Colon (tissue), 2 donors: ENCODE data around the gene NAA60.
"Not testable (repeated sequence)": the region's sequence is repeated elsewhere in the genome, so short reads cannot be mapped to it uniquely, and the experiment has no call there.

Experiments
- FAIRE-seq: peaks from 2 replicates; lab custom pipeline; 2012; peaks lifted over from hg19 to GRCh38; lab: Jason Lieb, UNC
- donor health status: control.
- donor health status: control.

NAA60 gene

GRCh38 chr16:3484318-3485096, 41.0 kb downstream of the NAA60 start:
- FAIRE-seq = no peak

GRCh38 chr16:3485097-3485745, 41.7 kb downstream of the NAA60 start:
- FAIRE-seq = no peak

GRCh38 chr16:3485821-3486505, 42.5 kb downstream of the NAA60 start:
- no peak for FAIRE-seq

- FAIRE-seq = no peak
Observed at GRCh38 chr16:3486506-3487215, 43.2 kb downstream of the NAA60 start.

GRCh38 chr16:3487521-3488410, 44.3 kb downstream of the NAA60 start:
- no peak for FAIRE-seq

- FAIRE-seq = no peak
Observed at GRCh38 chr16:3488801-3489200, 45.3 kb downstream of the NAA60 start.

- no peak for FAIRE-seq
Observed at GRCh38 chr16:3490911-3491629, 47.6 kb downstream of the NAA60 start.

- no peak for FAIRE-seq
Observed at GRCh38 chr16:3492356-3492755, 48.9 kb downstream of the NAA60 start.

- no peak for FAIRE-seq
Observed at GRCh38 chr16:3494386-3494973, 51.0 kb downstream of the NAA60 start.

GRCh38 chr16:3495176-3495575, 51.7 kb downstream of the NAA60 start, which contains the start of gene C16orf90:
C16orf90 (minus strand) TSS chr16:3495489; CDS start chr16:3495421, 68 bp downstream.
- no peak for FAIRE-seq

GRCh38 chr16:3496386-3496785, 52.9 kb downstream of the NAA60 start:
- no peak for FAIRE-seq

- FAIRE-seq = no peak
Observed at GRCh38 chr16:3497771-3498170, 54.3 kb downstream of the NAA60 start.

GRCh38 chr16:3498988-3499387, 55.5 kb downstream of the NAA60 start:
- no peak for FAIRE-seq

- FAIRE-seq = not testable (repeated sequence)
Observed at GRCh38 chr16:3501412-3501761, 57.9 kb downstream of the NAA60 start.

GRCh38 chr16:3501783-3502400, 58.4 kb downstream of the NAA60 start:
- FAIRE-seq = no peak

- FAIRE-seq = no peak
Observed at GRCh38 chr16:3503523-3503922, 60.0 kb downstream of the NAA60 start.

- no peak for FAIRE-seq
Observed at GRCh38 chr16:3508736-3509135, 65.3 kb downstream of the NAA60 start.

- FAIRE-seq = no peak
Observed at GRCh38 chr16:3509470-3509928, 66.0 kb downstream of the NAA60 start.

GRCh38 chr16:3510416-3510815, 66.9 kb downstream of the NAA60 start:
- FAIRE-seq = no peak
